Neuronal stem cell (in vitro differentiated cells): ENCODE data around the gene HAGH.
A peak's percentile ranks its signal among the peaks of the same experiment; 100 is the strongest.

Experiments
- DNase-seq: peaks from one replicate; pipeline ENCODE4 v3.0.0-alpha.2; 2013; ENCODE audit warnings: low spot score
- H2AFZ ChIP-seq: one replicate; pipeline ENCODE4 v1.6.1; 2013; ENCODE audit warnings: mild to moderate bottlenecking, low read length, inconsistent platforms
- H2AK5ac ChIP-seq: 2 replicates; pipeline ENCODE4 v1.6.1; 2013; ENCODE audit warnings: low read depth, mild to moderate bottlenecking, inconsistent platforms, low read length, moderate library complexity, mixed read lengths
- H2BK120ac ChIP-seq: 2 replicates; pipeline ENCODE4 v1.6.1; 2013; ENCODE audit warnings: low read depth, mild to moderate bottlenecking, inconsistent platforms, low read length, moderate library complexity, mixed read lengths
- H2BK12ac ChIP-seq: one replicate; pipeline ENCODE4 v1.6.1; 2013; ENCODE audit warnings: low read length, inconsistent platforms
- H2BK15ac ChIP-seq: 2 replicates; pipeline ENCODE4 v1.6.1; 2013; ENCODE audit warnings: mild to moderate bottlenecking, low read length, inconsistent platforms, mixed read lengths
- H2BK5ac ChIP-seq: one replicate; pipeline ENCODE4 v1.6.1; 2013; ENCODE audit warnings: inconsistent platforms, mild to moderate bottlenecking, low read length, moderate library complexity
- H3K14ac ChIP-seq: one replicate; pipeline ENCODE4 v1.6.1; 2013; ENCODE audit warnings: low read length, inconsistent platforms
- H3K18ac ChIP-seq: 2 replicates; pipeline ENCODE4 v1.6.1; 2013; ENCODE audit warnings: low read length, inconsistent platforms
- H3K23ac ChIP-seq: 2 replicates; pipeline ENCODE4 v1.6.1; 2013; ENCODE audit warnings: low read depth, mild to moderate bottlenecking, mixed read lengths, low read length, inconsistent platforms; ENCODE audit not compliant: poor library complexity
- H3K27ac ChIP-seq: replicated peaks from 3 replicates; pipeline ENCODE4 v1.5.1; 2013; ENCODE audit warnings: low read length, inconsistent platforms
- H3K27me3 ChIP-seq, 3 experiments: 2 replicates each; pipeline ENCODE4 v1.6.1; 2013; ENCODE audit warnings: low read length in 3 of 3, mild to moderate bottlenecking in 2 of 3, inconsistent platforms in 1 of 3, low read depth in 1 of 3, mixed read lengths in 1 of 3, moderate library complexity in 1 of 3; ENCODE audit not compliant: control insufficient read depth in 3 of 3, insufficient read depth in 3 of 3
- H3K36me3 ChIP-seq, 2 donors: replicated peaks in 1 of 2; 2 replicates each; pipeline ENCODE4 v1.6.1; 2013; ENCODE audit warnings: low read length in 2 of 2; ENCODE audit not compliant: control insufficient read depth in 2 of 2, insufficient read depth in 2 of 2
- H3K4ac ChIP-seq: 2 replicates; pipeline ENCODE4 v1.6.1; 2013; ENCODE audit warnings: inconsistent platforms, mild to moderate bottlenecking, low read length, moderate library complexity
- H3K4me1 ChIP-seq, 2 donors: 1 replicate in 1 of 2; 2 replicates in 1 of 2; pipeline ENCODE4 v1.6.1; 2013; ENCODE audit warnings: low read length in 2 of 2, low read depth in 1 of 2; ENCODE audit not compliant: control insufficient read depth in 2 of 2, insufficient read depth in 1 of 2
- H3K4me2 ChIP-seq: one replicate; pipeline ENCODE4 v1.6.1; 2013; ENCODE audit warnings: mild to moderate bottlenecking, low read length, inconsistent platforms; ENCODE audit not compliant: insufficient read depth, poor library complexity, severe bottlenecking
- H3K4me3 ChIP-seq, 2 donors: 2 replicates each; pipeline ENCODE4 v1.5.1; 2013; ENCODE audit warnings: low read length in 2 of 2, mild to moderate bottlenecking in 2 of 2, inconsistent platforms in 1 of 2, moderate library complexity in 1 of 2
- H3K79me1 ChIP-seq: one replicate; pipeline ENCODE4 v1.6.1; 2013; ENCODE audit warnings: low read depth, mild to moderate bottlenecking, inconsistent platforms, low read length, moderate library complexity
- H3K9ac ChIP-seq: one replicate; pipeline ENCODE4 v1.6.1; 2013; ENCODE audit warnings: mild to moderate bottlenecking, low read depth, low read length, inconsistent platforms; ENCODE audit not compliant: poor library complexity
- H3K9me3 ChIP-seq, 2 donors: replicated peaks in 1 of 2; 2 replicates each; pipeline versions ENCODE3 to v1.6.1; 2013; ENCODE audit warnings: low read length in 2 of 2, mild to moderate bottlenecking in 2 of 2, inconsistent platforms in 1 of 2, low read depth in 1 of 2, mixed read lengths in 1 of 2, moderate library complexity in 1 of 2; ENCODE audit not compliant: control insufficient read depth in 2 of 2, insufficient read depth in 1 of 2
- H4K8ac ChIP-seq: one replicate; pipeline ENCODE4 v1.6.1; 2013; ENCODE audit warnings: low read depth, mild to moderate bottlenecking, inconsistent platforms, low read length, moderate library complexity
- H4K91ac ChIP-seq: one replicate; pipeline ENCODE4 v1.6.1; 2013; ENCODE audit warnings: low read length, low read depth, mild to moderate bottlenecking, inconsistent platforms; ENCODE audit not compliant: poor library complexity
- WGBS, 2 donors: extraction: QIAGEN DNeasy Blood & Tissue Kit; methylation state at CpG; one replicate each; pipeline ENCODE4 v1.1.7; 2013; ENCODE audit warnings: missing lambda C conversion rate in 2 of 2, mixed read lengths in 1 of 2; ENCODE audit not compliant: insufficient read length in 2 of 2, insufficient replicate concordance in 1 of 2; ENCODE audit errors: extremely low coverage in 2 of 2; 5-methylcytosine and 5-hydroxymethylcytosine counted together

Gene HAGH

DNA sequence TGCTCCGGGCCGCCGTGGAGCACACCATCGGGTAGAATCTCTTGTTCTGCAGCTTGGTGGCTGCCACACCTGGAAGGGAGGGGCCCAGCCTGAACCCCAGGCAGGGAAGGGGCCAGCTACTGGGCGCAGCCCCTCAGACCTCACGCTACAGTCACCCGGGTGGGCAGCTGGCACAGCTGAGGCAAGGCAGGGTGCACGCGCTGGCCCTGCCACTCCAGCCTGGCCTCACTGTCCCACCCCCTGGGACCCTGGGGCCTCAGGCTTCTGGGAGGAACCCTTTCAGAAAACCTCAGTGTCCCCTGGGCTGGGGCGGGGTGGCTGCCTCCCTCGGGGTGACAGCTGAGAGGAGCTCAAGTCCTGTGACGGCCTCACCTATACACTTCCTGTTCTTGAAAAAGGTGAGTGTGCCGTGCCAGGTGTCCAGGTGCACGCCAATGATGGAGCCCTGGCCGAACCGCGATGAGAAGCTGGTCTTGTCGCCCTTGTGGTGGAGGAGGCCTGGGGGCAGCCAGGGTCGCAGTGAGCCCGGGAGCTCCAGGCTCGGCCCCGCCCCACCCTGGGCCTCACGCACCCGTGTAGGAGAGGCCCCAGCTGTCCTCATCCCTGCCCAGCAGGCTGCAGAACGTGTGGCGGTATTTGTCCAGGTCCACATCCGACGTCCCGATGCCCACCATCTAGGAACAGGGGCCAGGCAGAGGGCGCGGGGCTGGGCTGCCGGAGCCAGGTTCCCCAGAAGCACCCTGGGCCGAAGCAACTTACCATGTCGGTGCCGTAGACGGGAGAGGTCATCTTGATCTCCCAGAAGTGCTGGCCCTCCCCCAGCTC lies 49.0 kb downstream of the HAGH start:
- peaks cover 32 to 65% of the 10 kb centered on the region in 2 donors for H3K36me3 ChIP-seq

DNA sequence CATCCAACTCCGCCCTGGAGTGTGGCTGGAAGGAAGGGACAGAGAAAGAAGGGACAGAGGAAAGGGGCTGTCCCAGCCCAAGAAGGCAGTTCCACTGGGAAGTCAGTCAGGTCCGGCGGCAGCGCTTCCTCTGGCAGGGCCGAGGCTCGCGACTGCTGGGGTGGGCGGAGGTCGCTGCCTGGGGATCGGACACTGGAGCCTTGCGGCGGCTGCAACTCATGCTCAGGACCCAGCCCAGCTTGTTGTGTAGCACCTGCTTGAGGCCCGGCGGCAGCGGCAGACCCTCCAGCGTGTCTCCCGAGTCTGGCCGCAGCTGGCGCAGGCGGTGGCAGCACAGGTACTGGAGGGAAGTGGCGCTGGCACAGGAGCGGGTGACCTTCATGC lies 49.6 kb downstream of the HAGH start:
- Histone ChIP-seq H3K36me3 (peaks cover 32 to 67% of the 10 kb centered on the region in 2 donors), H4K91ac (no peak overlapping the region), H3K14ac (no peak overlapping the region), H2AK5ac (peak overlapping the region; percentile 61), H3K9me3 (no peaks in the 10 kb centered on the region), H3K27me3 (no peaks in the 10 kb centered on the region), H3K4me2 (no peak overlapping the region), H3K4me1 (peaks cover 10 to 16% of the 10 kb centered on the region in 2 donors), H3K18ac (no peak overlapping the region), H2AFZ (no peak overlapping the region), H2BK5ac (no peak overlapping the region), H3K9ac (no peak overlapping the region), H2BK12ac (no peak overlapping the region), H3K23ac (peak overlapping the region; percentile 85), H4K8ac (no peak overlapping the region), H3K4ac (no peak overlapping the region), H3K79me1 (peaks cover 39% of the 10 kb centered on the region), H3K4me3 (no peak overlapping the region), H2BK120ac (no peak overlapping the region), H2BK15ac (no peak overlapping the region), H3K27ac (no peak overlapping the region)
- WGBS, 2 donors = no CpG with 5 or more reads among the region's 22 CpGs
- DNase-seq = no peak

More for the DNA sequence above, 49.0 kb downstream of the HAGH start:
- H2BK5ac ChIP-seq = no peak overlapping the region
- DNase-seq = no peak
- H2BK15ac ChIP-seq = no peak overlapping the region
- H4K8ac ChIP-seq = no peak overlapping the region
- no peak overlapping the region for H3K9ac ChIP-seq
- H3K27ac ChIP-seq = no peak overlapping the region
- H3K4me1 ChIP-seq = peaks cover 7 to 15% of the 10 kb centered on the region in 2 donors
- no peak overlapping the region for H3K14ac ChIP-seq
- H3K79me1 ChIP-seq = peaks cover 37% of the 10 kb centered on the region
- H2BK120ac ChIP-seq = no peak overlapping the region
- no peak overlapping the region for H3K4me2 ChIP-seq
- no peak overlapping the region for H3K4ac ChIP-seq
- H2BK12ac ChIP-seq = no peak overlapping the region
- no peaks in the 10 kb centered on the region for H3K27me3 ChIP-seq
- peak overlapping the region; percentile 85 for H3K23ac ChIP-seq
- H4K91ac ChIP-seq = no peak overlapping the region
- H3K9me3 ChIP-seq = no peaks in the 10 kb centered on the region
- H3K18ac ChIP-seq = no peak overlapping the region
- no peak overlapping the region for H3K4me3 ChIP-seq
- no CpG with 5 or more reads among the region's 36 CpGs for WGBS, 2 donors
- no peak overlapping the region for H2AFZ ChIP-seq
- H2AK5ac ChIP-seq = no peak overlapping the region

GRCh38 chr16:1776672-1776955 lies 50.0 kb downstream of the HAGH start:
- H3K9me3 ChIP-seq = no peaks in the 10 kb centered on the region
- H3K18ac ChIP-seq = no peak overlapping the region
- no CpG with 5 or more reads among the region's 13 CpGs for WGBS, 2 donors
- H3K36me3 ChIP-seq = peaks cover 32 to 70% of the 10 kb centered on the region in 2 donors
- H3K27ac ChIP-seq = no peak overlapping the region
- H2AK5ac ChIP-seq = no peak overlapping the region
- H2BK15ac ChIP-seq = no peak overlapping the region
- H2BK120ac ChIP-seq = no peak overlapping the region
- no peak overlapping the region for H3K9ac ChIP-seq
- H3K4me2 ChIP-seq = no peak overlapping the region
- H3K27me3 ChIP-seq = no peaks in the 10 kb centered on the region
- DNase-seq = no peak
- H4K91ac ChIP-seq = no peak overlapping the region
- H2BK12ac ChIP-seq = no peak overlapping the region
- H3K79me1 ChIP-seq = peaks cover 39% of the 10 kb centered on the region
- no peak overlapping the region for H2BK5ac ChIP-seq
- H3K4me1 ChIP-seq = peaks cover 12 to 17% of the 10 kb centered on the region in 2 donors
- H3K4me3 ChIP-seq = no peak overlapping the region
- peak overlapping the region; percentile 85 for H3K23ac ChIP-seq
- no peak overlapping the region for H2AFZ ChIP-seq
- H3K14ac ChIP-seq = no peak overlapping the region
- H4K8ac ChIP-seq = no peak overlapping the region
- no peak overlapping the region for H3K4ac ChIP-seq

GRCh38 chr16:1775846-1776671 lies 50.6 kb downstream of the HAGH start:
- Histone ChIP-seq H2BK15ac (no peak overlapping the region), H2AK5ac (no peak overlapping the region), H2AFZ (no peak overlapping the region), H3K14ac (no peak overlapping the region), H3K79me1 (peaks cover 35% of the 10 kb centered on the region), H3K23ac (peak overlapping the region; percentile 91), H3K4me2 (no peak overlapping the region), H3K18ac (no peak overlapping the region), H3K27me3 (no peaks in the 10 kb centered on the region), H3K9ac (peak overlapping the region; percentile 44), H2BK12ac (no peak overlapping the region), H4K91ac (no peak overlapping the region), H4K8ac (no peak overlapping the region), H3K27ac (no peak overlapping the region), H3K4me3 (no peak overlapping the region), H2BK5ac (peak overlapping the region; percentile 66), H3K36me3 (peaks cover 32 to 69% of the 10 kb centered on the region in 2 donors), H2BK120ac (no peak overlapping the region), H3K4me1 (peaks cover 9 to 14% of the 10 kb centered on the region in 2 donors), H3K9me3 (no peaks in the 10 kb centered on the region), H3K4ac (no peak overlapping the region)
- no CpG with 5 or more reads among the region's 28 CpGs for WGBS, 2 donors
- DNase-seq = no peak
